ENCODE results near the gene LRBA. TPM values are rescaled to one million over a fixed set of nuclear protein-coding genes. Genes with fewer than 3 reads are reported as not detected.

LRBA gene
- total and polyA plus RNA-seq, 2 of the 4 experiments (the other 2 are of a cell fraction) = 10.2 to 51.6 TPM

DNA sequence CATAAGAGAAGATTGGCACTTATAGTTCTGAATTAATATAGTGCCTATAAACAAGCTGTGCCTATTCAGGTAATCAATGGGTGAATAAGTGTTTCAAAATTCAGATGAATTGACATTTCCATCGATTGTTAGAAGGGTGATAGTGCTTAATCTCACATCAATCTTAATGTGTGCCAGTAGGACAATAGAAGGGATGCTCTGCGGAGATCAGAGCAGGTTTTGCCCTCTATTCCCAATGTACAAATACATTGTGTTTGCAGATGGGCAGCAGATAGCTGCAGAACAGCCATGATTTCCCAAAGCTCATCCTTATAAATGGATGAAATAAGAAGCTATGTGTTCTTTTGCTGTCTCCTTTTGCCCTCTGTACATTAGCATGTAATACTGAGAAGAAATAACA, 425.9 kb downstream of the LRBA start:
- no peak overlapping the region for H2AFZ ChIP-seq (replicated peaks; ENCODE audit: low read length, poor library complexity)
- dilution Hi-C loops (cut with HindIII; ENCODE audit: low sequenced_read_pairs, unreplicated experiment) (no loop called here), intact Hi-C loops (cut with micrococcal nuclease) (no loop called here), in situ Hi-C loops (cut with MboI; ENCODE audit: low sequenced_read_pairs) (loop anchor here (5.0 to 10.0 kb wide), 2 partner anchors 292 to 584 kb away; no protein-coding TSS in a partner anchor)
- ATAC-seq (ENCODE audit: low read depth) (no peak), DNase-seq (no peak)
- H2BK20ac ChIP-seq (ENCODE audit: low read depth, low read length) = no peak overlapping the region
- H3K27me3 ChIP-seq (ENCODE audit: control insufficient read depth, insufficient read depth, low read length) = no peaks in the 10 kb centered on the region
- H3K9ac ChIP-seq (ENCODE audit: low read depth, low read length) = no peak overlapping the region
- no peak overlapping the region for H2AK9ac ChIP-seq (replicated peaks; ENCODE audit: low read depth, low read length, poor library complexity)
- no peak overlapping the region for H3K27ac ChIP-seq (ENCODE audit: insufficient read depth, low read length)
- H3K18ac ChIP-seq (ENCODE audit: low read depth, low read length) = no peak overlapping the region
- no peak overlapping the region for H4K8ac ChIP-seq (ENCODE audit: low read depth in 2 of 2, low read length in 2 of 2)
- H3K4me3 ChIP-seq (ENCODE audit: insufficient read depth, low read depth, low read length) = no peak overlapping the region
- no peaks in the 10 kb centered on the region for H3K4me1 ChIP-seq (ENCODE audit: control insufficient read depth, insufficient read depth, low read length)
- H3K79me1 ChIP-seq (ENCODE audit: low read depth in 1 of 2, low read length in 2 of 2) = no peaks in the 10 kb centered on the region
- WGBS, 2 experiments (ENCODE audit: extremely low coverage in 2 of 2, insufficient read length in 1 of 2) = no CpG with 5 or more reads among the region's 2 CpGs
- H4K20me1 ChIP-seq (ENCODE audit: insufficient read depth, low read length) = no peaks in the 10 kb centered on the region
- no peak overlapping the region for H3K4me2 ChIP-seq (ENCODE audit: low read depth, low read length)
- H4K5ac ChIP-seq (ENCODE audit: low read depth, low read length) = no peak overlapping the region
- H3K9me1 ChIP-seq (ENCODE audit: insufficient read depth, low read length) = no peaks in the 10 kb centered on the region
- TF ChIP-seq RFX5 (IDR thresholded peaks at IDR 0.05; ENCODE audit: low read depth, low read length) (no peak), RAD21 (IDR thresholded peaks at IDR 0.05; ENCODE audit: low read length) (no peak), RCOR1 (IDR thresholded peaks at IDR 0.05; ENCODE audit: insufficient replicate concordance, low read length) (no peak), SMC3 (IDR thresholded peaks at IDR 0.05; ENCODE audit: low read depth, low read length) (no peak), MAZ (IDR thresholded peaks at IDR 0.05; ENCODE audit: borderline replicate concordance, low read depth, low read length) (no peak), BHLHE40 (IDR thresholded peaks at IDR 0.05; ENCODE audit: low read depth, low read length) (no peak), MXI1 (IDR thresholded peaks at IDR 0.05; ENCODE audit: borderline replicate concordance, low read depth, low read length) (no peak), POLR2A (IDR thresholded peaks at IDR 0.05; ENCODE audit: low read depth, low read length) (no peak), NFE2L2 (IDR thresholded peaks at IDR 0.05; ENCODE audit: low read depth, low read length) (no peak), CHD1 (IDR thresholded peaks at IDR 0.05; ENCODE audit: low read depth, low read length) (no peak), MAFK (IDR thresholded peaks at IDR 0.05; ENCODE audit: low read depth, low read length) (no peak), FOS (IDR thresholded peaks at IDR 0.05; ENCODE audit: low read depth, low read length) (no peak)
- TF ChIP-seq, protein P1, sequence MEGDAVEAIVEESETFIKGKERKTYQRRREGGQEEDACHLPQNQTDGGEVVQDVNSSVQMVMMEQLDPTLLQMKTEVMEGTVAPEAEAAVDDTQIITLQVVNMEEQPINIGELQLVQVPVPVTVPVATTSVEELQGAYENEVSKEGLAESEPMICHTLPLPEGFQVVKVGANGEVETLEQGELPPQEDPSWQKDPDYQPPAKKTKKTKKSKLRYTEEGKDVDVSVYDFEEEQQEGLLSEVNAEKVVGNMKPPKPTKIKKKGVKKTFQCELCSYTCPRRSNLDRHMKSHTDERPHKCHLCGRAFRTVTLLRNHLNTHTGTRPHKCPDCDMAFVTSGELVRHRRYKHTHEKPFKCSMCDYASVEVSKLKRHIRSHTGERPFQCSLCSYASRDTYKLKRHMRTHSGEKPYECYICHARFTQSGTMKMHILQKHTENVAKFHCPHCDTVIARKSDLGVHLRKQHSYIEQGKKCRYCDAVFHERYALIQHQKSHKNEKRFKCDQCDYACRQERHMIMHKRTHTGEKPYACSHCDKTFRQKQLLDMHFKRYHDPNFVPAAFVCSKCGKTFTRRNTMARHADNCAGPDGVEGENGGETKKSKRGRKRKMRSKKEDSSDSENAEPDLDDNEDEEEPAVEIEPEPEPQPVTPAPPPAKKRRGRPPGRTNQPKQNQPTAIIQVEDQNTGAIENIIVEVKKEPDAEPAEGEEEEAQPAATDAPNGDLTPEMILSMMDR (conservative IDR thresholded peaks at IDR 0.05; ENCODE audit: low read depth, low read length) = no peak
- TF ChIP-seq, protein P2, sequence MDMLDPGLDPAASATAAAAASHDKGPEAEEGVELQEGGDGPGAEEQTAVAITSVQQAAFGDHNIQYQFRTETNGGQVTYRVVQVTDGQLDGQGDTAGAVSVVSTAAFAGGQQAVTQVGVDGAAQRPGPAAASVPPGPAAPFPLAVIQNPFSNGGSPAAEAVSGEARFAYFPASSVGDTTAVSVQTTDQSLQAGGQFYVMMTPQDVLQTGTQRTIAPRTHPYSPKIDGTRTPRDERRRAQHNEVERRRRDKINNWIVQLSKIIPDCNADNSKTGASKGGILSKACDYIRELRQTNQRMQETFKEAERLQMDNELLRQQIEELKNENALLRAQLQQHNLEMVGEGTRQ (IDR thresholded peaks at IDR 0.05; ENCODE audit: low read depth, low read length) = no peak
- H3K56ac ChIP-seq (ENCODE audit: extremely low read depth, insufficient read depth, low read length) = no peak overlapping the region
- no peak overlapping the region for H2AK5ac ChIP-seq (ENCODE audit: low read depth, low read length)
- CTCF ChIA-PET = no interaction called here
- POLR2A ChIA-PET (ENCODE audit: unreplicated experiment) = no interaction called here
- H2BK15ac ChIP-seq (ENCODE audit: low read depth, low read length) = no peak overlapping the region
- no peak overlapping the region for H3K23ac ChIP-seq (ENCODE audit: low read depth, low read length)
- no TSS peak for BruUV-seq (replicated peaks)
- H2BK120ac ChIP-seq (ENCODE audit: low read depth, low read length) = no peak overlapping the region
- no peak overlapping the region for H4K91ac ChIP-seq (ENCODE audit: insufficient read depth, low read depth, low read length)
- H3K14ac ChIP-seq (replicated peaks; ENCODE audit: low read depth, low read length) = no peak overlapping the region
- H3K9me3 ChIP-seq (ENCODE audit: control insufficient read depth, insufficient read depth, low read length) = no peaks in the 10 kb centered on the region
- no peak overlapping the region for H2BK5ac ChIP-seq (ENCODE audit: low read depth, low read length, poor library complexity, severe bottlenecking)
- no peaks in the 10 kb centered on the region for H3K36me3 ChIP-seq (ENCODE audit: control insufficient read depth, insufficient read depth, low read length)
- H3K4ac ChIP-seq (ENCODE audit: low read depth, low read length) = no peak overlapping the region
